Neural progenitor cell (in vitro differentiated cells): ENCODE results near the gene FRMD8. TPM values are rescaled to one million over a fixed set of nuclear protein-coding genes. Genes with fewer than 3 reads are reported as not detected.

Source experiments
- DNase-seq: peaks from one replicate; pipeline ENCODE4 v3.0.0-alpha.2; 2016; ENCODE audit warnings: low spot score
- H2AFZ ChIP-seq: fragments of 200-600 bp; sonication (generic); replicated peaks from 2 replicates; pipeline ENCODE4 v1.6.1; 2016; ENCODE audit warnings: antibody characterized with exemption
- H3F3A ChIP-seq: fragments of 200-600 bp; sonication (generic); 2 replicates; pipeline ENCODE4 v1.6.1; 2016; ENCODE audit warnings: antibody characterized with exemption, low read depth
- H3K27ac ChIP-seq: fragments of 200-600 bp; sonication (generic); 2 replicates; pipeline ENCODE4 v1.5.1; 2016; ENCODE audit warnings: mild to moderate bottlenecking
- H3K27me3 ChIP-seq: fragments of 200-600 bp; sonication (generic); 2 replicates; pipeline ENCODE4 v1.6.1; 2016; ENCODE audit warnings: mild to moderate bottlenecking, moderate library complexity
- H3K36me3 ChIP-seq: fragments of 200-600 bp; sonication (generic); 2 replicates; pipeline ENCODE4 v1.5.1; 2016
- H3K4me1 ChIP-seq: fragments of 200-600 bp; sonication (generic); 2 replicates; pipeline ENCODE4 v1.6.1; 2016; ENCODE audit warnings: mixed run types
- H3K4me2 ChIP-seq: fragments of 200-600 bp; sonication (generic); 2 replicates; pipeline ENCODE4 v1.6.1; 2016
- H3K4me3 ChIP-seq: fragments of 200-600 bp; sonication (generic); 2 replicates; pipeline ENCODE4 v1.5.1; 2016
- H3K79me2 ChIP-seq: fragments of 200-600 bp; sonication (generic); 2 replicates; pipeline ENCODE4 v1.6.1; 2016; ENCODE audit warnings: low read depth
- H3K9ac ChIP-seq: fragments of 200-600 bp; sonication (generic); 2 replicates; pipeline ENCODE4 v1.6.1; 2016
- H3K9me3 ChIP-seq: fragments of 200-600 bp; sonication (generic); 2 replicates; pipeline ENCODE4 v1.5.1; 2016; ENCODE audit warnings: low read depth
- H4K20me1 ChIP-seq: fragments of 200-600 bp; sonication (generic); 2 replicates; pipeline ENCODE4 v1.6.1; 2016; ENCODE audit warnings: low read depth
- H3K27ac Mint-ChIP-seq: 3 replicates; pipeline ENCODE4 v1.8.0; 2021; ENCODE audit warnings: mixed read lengths
- H3K27me3 Mint-ChIP-seq: 2 replicates; pipeline ENCODE4 v1.8.0; 2022; ENCODE audit warnings: low read depth, mild to moderate bottlenecking, inconsistent platforms, moderate library complexity, mixed read lengths; ENCODE audit not compliant: insufficient read depth
- H3K36me3 Mint-ChIP-seq: 3 replicates; pipeline ENCODE4 v1.8.0; 2021; ENCODE audit warnings: mixed read lengths
- H3K4me1 Mint-ChIP-seq: 3 replicates; pipeline ENCODE4 v1.8.0; 2021; ENCODE audit warnings: mixed read lengths
- H3K4me3 Mint-ChIP-seq: 3 replicates; pipeline ENCODE4 v1.8.0; 2021; ENCODE audit warnings: mild to moderate bottlenecking, moderate library complexity, mixed read lengths
- H3K9me3 Mint-ChIP-seq: 3 replicates; pipeline ENCODE4 v1.8.0; 2020; ENCODE audit warnings: mixed read lengths
- CTCF ChIP-seq: fragments of 200-600 bp; sonication (generic); IDR thresholded peaks from 2 replicates; pipeline ENCODE4 v1.5.1; 2017; ENCODE audit warnings: antibody characterized with exemption, mild to moderate bottlenecking
- EZH2 ChIP-seq: fragments of 200-600 bp; sonication (generic); IDR thresholded peaks from 2 replicates; pipeline ENCODE4 v1.6.1; 2017; ENCODE audit warnings: antibody characterized with exemption, mild to moderate bottlenecking, moderate library complexity
- EZH2phosphoT487 ChIP-seq: fragments of 200-600 bp; sonication (generic); IDR thresholded peaks from 2 replicates; pipeline ENCODE4 v1.6.1; 2017; ENCODE audit warnings: antibody characterized with exemption
- total RNA-seq: library from RNA; depleted of rRNA; stranded (reverse); fragments of >200 nt; gene quantifications from 2 replicates; pipeline ENCODE4 v1.2.3, GENCODE V29; 2015; ENCODE audit warnings: low replicate concordance

The FRMD8 gene
- total RNA-seq, 1 donor from 2014 or later = 5.8 TPM

GRCh38 chr11:65390099-65390941, 3.9 kb downstream of the FRMD8 start:
- Histone ChIP-seq H4K20me1 (peaks cover 4% of the 10 kb centered on the region), H2AFZ (no peak overlapping the region), H3K4me3 (no peak overlapping the region), H3K4me1 (peaks cover 10% of the 10 kb centered on the region), H3K4me2 (no peak overlapping the region), H3K9me3 (no peaks in the 10 kb centered on the region), H3K9ac (no peak overlapping the region), H3F3A (peaks cover 3% of the 10 kb centered on the region), H3K36me3 (no peaks in the 10 kb centered on the region), H3K27ac (no peak overlapping the region), H3K27me3 (no peaks in the 10 kb centered on the region), H3K79me2 (peaks cover 8% of the 10 kb centered on the region)
- Mint-ChIP-seq H3K27me3 (peaks cover 4% of the 10 kb centered on the region), H3K36me3 (no peaks in the 10 kb centered on the region), H3K4me1 (peaks cover 16% of the 10 kb centered on the region), H3K27ac (peak overlapping the region; percentile 60), H3K4me3 (no peak overlapping the region), H3K9me3 (no peaks in the 10 kb centered on the region)
- TF ChIP-seq CTCF (no peak), EZH2 (no peak), EZH2phosphoT487 (no peak)
- DNase-seq = peak; percentile 31

- Mint-ChIP-seq H3K4me1 (peaks cover 16% of the 10 kb centered on the region), H3K27me3 (peaks cover 7% of the 10 kb centered on the region), H3K36me3 (no peaks in the 10 kb centered on the region), H3K27ac (peak overlapping the region; percentile 57), H3K4me3 (peak overlapping the region; percentile 64), H3K9me3 (no peaks in the 10 kb centered on the region)
- Histone ChIP-seq H3K4me3 (no peak overlapping the region), H2AFZ (no peak overlapping the region), H3K4me2 (no peak overlapping the region), H3K27me3 (no peaks in the 10 kb centered on the region), H3K9ac (no peak overlapping the region), H3K27ac (no peak overlapping the region), H4K20me1 (peaks cover 4% of the 10 kb centered on the region), H3K4me1 (peaks cover 10% of the 10 kb centered on the region), H3K79me2 (peaks cover 8% of the 10 kb centered on the region), H3K9me3 (no peaks in the 10 kb centered on the region), H3K36me3 (no peaks in the 10 kb centered on the region), H3F3A (no peaks in the 10 kb centered on the region)
- peak; percentile 42 for DNase-seq
- TF ChIP-seq EZH2phosphoT487 = no peak
- peak; percentile 3 for TF ChIP-seq CTCF
Measured at GRCh38 chr11:65390996-65391395, 4.6 kb downstream of the FRMD8 start.

GRCh38 chr11:65392186-65392829, 5.9 kb downstream of the FRMD8 start:
- peaks cover 10% of the 10 kb centered on the region for H3K4me1 ChIP-seq
- H3K9ac ChIP-seq = no peak overlapping the region
- no peaks in the 10 kb centered on the region for H3K36me3 ChIP-seq
- no peak overlapping the region for H3K4me2 ChIP-seq
- Mint-ChIP-seq H3K9me3 (no peaks in the 10 kb centered on the region), H3K4me1 (peaks cover 16% of the 10 kb centered on the region), H3K27me3 (peaks cover 7% of the 10 kb centered on the region), H3K4me3 (no peak overlapping the region), H3K36me3 (peaks cover 3% of the 10 kb centered on the region), H3K27ac (no peak overlapping the region)
- peaks cover 4% of the 10 kb centered on the region for H4K20me1 ChIP-seq
- TF ChIP-seq EZH2phosphoT487 (no peak), CTCF (no peak), EZH2 (no peak)
- H3K79me2 ChIP-seq = peaks cover under 1% of the 10 kb centered on the region
- H3F3A ChIP-seq = no peaks in the 10 kb centered on the region
- H3K27ac ChIP-seq = no peak overlapping the region
- no peaks in the 10 kb centered on the region for H3K9me3 ChIP-seq
- DNase-seq = no peak
- no peak overlapping the region for H3K4me3 ChIP-seq
- H2AFZ ChIP-seq = no peak overlapping the region
- no peaks in the 10 kb centered on the region for H3K27me3 ChIP-seq
